HG02884 (cell line): Measurements from ENCODE around the gene LNX1.
"Not testable (repeated sequence)": the region's sequence is repeated elsewhere in the genome, so short reads cannot be mapped to it uniquely, and the experiment has no call there.

ENCODE experiments used
- ATAC-seq: cut with Tn5 transposase; IDR thresholded peaks from one replicate; pipeline ENCODE4 v1.9.1; 2021; ENCODE audit warnings: mild to moderate bottlenecking, moderate library complexity; ENCODE audit not compliant: unreplicated experiment

Gene LNX1

GRCh38 chr4:53476232-53477037 lies 114.9 kb downstream of the LNX1 start:
- ATAC-seq: no peak

- not testable (repeated sequence) for ATAC-seq
Measured at GRCh38 chr4:53466576-53466975, 124.7 kb downstream of the LNX1 start.

GRCh38 chr4:53465891-53466290 lies 125.4 kb downstream of the LNX1 start:
- ATAC-seq: no peak

- no peak for ATAC-seq
Measured at GRCh38 chr4:53465281-53465680, 126.0 kb downstream of the LNX1 start.

- ATAC-seq: no peak
Measured at GRCh38 chr4:53463340-53463739, 127.9 kb downstream of the LNX1 start.

DNA sequence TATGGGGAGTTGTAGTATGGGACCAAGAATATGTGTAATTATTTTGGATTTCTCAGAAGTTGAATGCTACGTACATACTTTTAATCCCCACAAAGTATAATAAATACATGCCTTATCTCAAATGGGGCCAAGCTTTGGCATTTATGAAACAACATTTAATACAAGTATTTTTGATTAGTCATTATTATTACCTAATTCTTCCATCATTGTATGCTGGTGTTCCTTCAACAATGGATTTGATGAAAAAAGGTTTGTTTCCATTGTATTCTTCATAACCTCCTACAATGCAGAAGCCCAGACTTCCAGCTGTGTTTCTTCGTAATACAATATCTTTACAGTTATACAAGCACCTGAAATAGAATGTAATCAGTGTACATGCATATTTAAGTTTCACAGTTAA lies 130.0 kb downstream of the LNX1 start:
- ATAC-seq: no peak

DNA sequence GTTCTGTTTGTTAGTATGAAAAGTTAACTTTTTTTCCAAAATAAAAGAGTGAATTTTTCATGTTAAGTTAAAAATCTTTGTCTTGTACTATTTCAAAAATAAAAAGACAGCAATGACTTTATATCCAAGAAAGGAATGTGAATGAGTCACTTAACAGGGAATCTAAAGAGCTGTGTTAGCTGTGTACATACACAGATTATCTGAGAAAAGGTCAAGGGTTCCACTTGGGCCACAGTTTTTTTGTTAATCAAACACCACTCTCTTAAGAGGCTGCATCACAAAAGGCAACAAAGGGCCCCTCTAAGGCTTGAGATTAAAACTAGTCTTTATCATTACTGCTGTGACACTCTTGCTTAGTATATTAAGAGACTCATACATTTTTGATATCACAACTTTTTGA lies 131.7 kb downstream of the LNX1 start:
- no peak for ATAC-seq

DNA sequence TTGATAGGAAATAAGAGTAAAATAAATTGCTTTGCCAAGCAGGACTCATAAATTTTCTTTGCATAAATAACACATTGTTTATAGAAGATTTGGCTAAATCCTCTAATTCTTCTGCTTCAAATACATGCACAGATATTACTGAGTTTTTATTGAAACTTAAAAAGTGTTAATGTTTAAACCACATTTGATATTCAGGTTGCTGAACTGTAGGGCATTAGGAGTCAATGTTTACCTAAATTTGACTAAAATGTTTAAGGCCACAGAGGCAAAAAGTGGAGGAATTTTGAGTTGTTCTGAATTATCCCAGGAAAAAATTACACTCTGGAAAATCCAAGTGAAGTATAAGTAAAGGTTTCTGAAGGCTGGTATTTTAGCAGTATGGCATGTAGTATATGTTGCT lies 135.1 kb downstream of the LNX1 start:
- ATAC-seq: no peak

DNA sequence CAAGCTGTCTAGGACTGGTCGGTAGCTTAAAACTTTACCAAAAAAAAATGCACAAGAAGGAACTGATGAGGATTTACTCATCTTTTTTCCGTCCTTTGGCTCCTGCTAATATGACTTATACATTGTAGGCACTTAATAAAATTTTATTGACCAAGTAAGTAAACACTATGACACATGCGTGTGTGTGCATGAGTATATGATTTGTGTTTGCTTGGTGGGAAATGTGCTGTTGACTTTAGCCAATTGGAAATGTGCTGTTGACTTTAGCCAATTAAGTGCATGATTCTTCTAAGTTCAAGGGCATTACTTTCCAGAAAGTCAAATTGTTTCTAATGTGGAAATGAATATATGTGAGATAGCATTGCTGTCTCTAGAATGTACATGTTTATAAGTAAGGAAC lies 135.5 kb downstream of the LNX1 start:
- no peak for ATAC-seq

GRCh38 chr4:53453385-53453784 lies 137.9 kb downstream of the LNX1 start:
- no peak for ATAC-seq

DNA sequence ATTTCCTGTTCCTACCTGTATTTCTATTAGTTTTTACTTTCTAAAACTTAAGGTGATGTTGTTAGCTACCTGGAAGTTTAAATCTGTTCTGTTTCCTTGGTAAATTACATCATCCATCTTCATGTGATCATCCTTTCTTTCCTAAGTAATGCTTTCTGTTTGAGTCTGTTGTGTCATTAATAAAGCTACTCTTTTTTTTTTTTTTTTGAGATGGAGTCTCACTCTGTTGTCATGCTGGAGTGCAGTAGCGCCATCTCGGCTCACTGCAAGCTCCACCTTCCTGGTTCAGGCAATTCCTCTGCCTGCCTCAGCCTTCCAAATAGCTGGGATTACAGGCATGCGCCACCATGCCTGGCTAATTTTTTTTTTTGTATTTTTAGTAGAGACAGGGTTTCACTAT lies 140.5 kb downstream of the LNX1 start:
- no peak for ATAC-seq

DNA sequence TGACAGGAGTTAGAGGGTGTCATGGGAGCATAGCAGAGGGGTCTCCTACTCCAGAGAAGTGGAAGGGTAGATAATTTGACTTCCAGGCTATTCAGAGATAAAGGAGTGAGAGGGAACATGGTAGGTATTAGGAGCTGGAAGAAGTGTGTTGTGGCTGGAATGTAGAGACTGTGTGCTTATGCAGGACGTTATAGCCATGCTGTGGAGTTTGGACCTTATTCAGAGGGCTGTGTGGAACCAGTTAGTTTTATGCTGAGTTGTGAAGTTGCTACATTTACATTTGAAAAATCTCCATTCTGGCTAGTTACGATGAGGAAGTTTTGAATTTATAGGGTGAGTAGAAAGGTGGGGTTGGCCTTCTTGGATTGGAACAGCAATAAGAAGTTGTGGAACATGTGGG lies 146.3 kb downstream of the LNX1 start:
- no peak for ATAC-seq

DNA sequence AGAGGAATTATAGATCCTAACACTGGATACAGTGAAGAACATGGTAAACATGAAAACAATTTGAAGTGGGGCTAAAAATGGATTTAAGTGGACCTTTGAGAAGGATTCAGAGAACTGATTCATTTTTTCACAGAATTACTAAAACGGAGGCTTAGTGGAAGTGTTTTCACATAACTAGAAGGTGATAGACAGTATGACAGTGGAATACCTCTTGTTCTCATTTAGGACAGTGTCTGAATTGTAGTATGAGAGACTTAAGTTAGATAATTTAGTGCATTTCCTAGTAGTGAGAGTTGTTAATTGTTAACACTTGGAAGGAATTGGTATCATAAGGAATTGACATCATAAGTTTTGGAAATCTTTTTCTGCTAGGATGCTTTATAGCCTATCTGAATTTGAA lies 149.7 kb downstream of the LNX1 start:
- no peak for ATAC-seq

DNA sequence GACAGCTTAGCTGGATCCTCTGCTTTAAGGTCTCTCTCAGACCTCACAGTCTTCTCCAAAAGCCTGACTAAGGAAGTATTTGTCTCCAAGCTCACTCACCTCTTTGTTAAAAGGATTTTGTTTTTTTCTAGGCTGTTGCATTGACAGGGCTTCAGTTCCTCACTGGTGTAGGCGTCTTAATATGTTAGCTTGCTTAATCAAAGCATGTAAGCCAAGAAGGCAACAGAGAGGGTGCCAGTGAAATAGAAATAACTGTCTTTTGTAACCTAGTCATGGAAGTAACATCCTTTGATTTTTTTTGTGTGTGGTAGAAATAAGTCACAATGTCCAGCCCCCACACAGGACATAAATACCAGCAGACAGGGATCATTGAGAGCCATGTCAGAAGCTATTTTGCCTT lies 155.0 kb downstream of the LNX1 start:
- no peak for ATAC-seq

DNA sequence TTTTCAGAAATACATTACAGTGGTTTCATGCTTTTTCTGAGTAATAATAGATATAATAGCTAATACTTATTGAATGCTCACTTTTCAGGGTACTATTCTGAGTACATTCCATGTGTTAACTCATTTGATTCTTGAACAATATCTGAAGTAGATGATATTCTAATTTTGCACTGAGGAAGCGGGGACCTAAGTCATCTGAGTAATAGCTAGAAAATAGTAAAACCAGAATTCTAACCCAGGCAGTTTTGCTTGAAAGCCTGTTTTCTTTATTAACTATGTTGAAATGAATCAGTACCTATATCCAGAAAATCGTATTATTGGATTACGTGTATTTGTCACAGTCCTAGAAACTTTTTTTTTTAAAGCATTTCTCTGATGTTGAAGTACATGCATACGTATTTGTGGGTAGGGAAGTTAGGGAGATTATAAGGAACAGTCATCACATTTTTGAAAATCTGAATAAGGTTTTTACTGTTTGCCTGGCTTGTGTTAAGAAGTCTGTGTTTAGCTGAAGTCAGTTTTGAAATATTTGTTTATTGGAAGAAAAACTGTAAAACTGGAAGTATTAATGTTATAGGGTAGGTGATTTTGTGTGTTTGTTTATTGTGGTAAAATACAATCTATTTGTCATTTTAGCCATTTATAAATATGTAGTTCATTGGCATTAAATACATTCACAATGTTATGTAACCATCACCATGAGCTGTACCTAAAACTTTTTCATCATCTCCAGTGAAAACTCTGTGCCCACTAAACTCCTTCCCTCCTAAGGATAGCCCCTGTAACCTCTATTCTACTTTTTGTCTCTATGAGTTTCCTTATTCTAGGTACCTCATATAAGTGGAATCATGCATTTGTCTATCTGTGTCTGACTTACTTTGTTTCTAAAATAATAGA lies 158.5 kb downstream of the LNX1 start:
- peak; percentile 94 for ATAC-seq

- no peak for ATAC-seq
Measured at GRCh38 chr4:53431052-53431451, 160.2 kb downstream of the LNX1 start.

DNA sequence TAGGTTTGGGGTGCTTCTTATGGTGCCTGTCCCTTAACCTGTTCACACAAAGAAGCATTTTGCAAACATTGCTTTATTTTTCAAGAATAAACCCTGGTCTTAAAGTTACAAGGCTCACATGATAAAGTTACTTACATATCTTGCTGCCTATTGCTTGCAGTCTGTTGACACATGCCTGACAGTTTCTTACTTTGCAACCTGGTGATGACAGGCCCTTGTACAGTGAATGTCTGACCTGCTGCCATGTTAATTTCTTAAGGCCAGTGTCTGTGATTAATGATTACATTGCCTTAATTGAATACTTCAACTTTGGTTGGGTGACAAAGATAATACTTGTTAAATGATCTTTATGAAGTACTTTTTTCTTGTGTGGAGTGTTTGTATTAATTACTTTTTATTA lies 163.9 kb downstream of the LNX1 start:
- ATAC-seq: no peak

- ATAC-seq: no peak
Measured at GRCh38 chr4:53424280-53424679, 167.0 kb downstream of the LNX1 start.

DNA sequence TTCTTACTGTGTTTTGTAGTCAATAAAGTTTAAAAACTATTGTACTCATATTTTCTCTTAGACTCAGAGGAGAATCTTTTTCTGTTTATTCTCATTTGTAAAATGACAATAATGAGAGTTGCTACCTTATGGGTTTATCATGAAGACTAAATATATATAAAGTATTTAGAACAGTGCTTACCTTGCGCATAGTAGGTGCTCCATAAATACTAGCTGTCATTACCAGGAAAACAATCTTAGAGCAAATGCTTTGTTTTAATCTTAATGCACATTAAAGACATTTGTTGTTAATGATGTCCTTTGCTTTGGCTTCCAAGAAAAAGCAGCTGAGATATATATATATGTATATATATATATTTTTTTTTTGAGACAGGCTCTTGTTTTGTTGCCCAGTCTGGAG lies 168.9 kb downstream of the LNX1 start:
- no peak for ATAC-seq

DNA sequence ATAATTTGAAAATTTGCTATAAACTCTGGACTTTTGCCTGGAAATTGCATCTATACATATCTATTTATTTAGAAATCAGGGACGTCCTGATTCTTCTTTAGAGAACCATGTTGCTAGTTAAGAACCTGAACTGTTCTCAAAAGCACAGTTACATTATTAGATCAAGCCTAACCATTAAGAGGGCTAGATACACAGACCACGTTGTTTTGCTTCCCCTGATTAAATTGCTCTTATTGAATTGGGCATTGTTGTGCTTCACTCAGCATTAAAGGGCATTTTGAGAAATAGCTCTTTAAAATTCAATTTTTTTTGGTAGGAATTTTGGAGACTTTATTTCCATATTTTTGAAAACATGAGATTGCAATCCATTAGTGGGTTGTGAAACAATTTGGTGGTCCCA lies 169.5 kb downstream of the LNX1 start:
- ATAC-seq: no peak

- ATAC-seq: no peak
Measured at GRCh38 chr4:53419208-53419607, 172.1 kb downstream of the LNX1 start.

DNA sequence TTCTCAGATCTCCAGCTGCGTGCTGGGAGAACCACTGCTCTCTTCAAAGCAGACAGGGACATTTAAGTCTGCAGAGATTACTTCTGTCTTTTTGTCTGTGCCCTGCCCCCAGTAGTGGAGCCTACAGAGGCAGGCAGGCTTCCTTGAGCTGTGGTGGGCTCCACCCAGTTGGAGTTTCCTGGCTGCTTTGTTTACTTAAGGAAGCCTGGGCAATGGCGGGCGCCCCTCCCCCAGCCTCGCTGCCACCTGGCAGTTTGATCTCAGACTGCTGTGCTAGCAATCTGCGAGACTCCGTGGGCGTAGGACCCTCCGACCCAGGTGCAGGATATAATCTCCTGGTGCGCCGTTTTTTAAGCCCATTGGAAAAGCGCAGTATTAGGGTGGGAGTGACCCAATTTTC lies 181.8 kb downstream of the LNX1 start:
- not testable (repeated sequence) for ATAC-seq
